Measurements from ENCODE around the gene BEST3.
"Not testable (repeated sequence)": the region's sequence is repeated elsewhere in the genome, so short reads cannot be mapped to it uniquely, and the experiment has no call there.

The BEST3 gene

DNA sequence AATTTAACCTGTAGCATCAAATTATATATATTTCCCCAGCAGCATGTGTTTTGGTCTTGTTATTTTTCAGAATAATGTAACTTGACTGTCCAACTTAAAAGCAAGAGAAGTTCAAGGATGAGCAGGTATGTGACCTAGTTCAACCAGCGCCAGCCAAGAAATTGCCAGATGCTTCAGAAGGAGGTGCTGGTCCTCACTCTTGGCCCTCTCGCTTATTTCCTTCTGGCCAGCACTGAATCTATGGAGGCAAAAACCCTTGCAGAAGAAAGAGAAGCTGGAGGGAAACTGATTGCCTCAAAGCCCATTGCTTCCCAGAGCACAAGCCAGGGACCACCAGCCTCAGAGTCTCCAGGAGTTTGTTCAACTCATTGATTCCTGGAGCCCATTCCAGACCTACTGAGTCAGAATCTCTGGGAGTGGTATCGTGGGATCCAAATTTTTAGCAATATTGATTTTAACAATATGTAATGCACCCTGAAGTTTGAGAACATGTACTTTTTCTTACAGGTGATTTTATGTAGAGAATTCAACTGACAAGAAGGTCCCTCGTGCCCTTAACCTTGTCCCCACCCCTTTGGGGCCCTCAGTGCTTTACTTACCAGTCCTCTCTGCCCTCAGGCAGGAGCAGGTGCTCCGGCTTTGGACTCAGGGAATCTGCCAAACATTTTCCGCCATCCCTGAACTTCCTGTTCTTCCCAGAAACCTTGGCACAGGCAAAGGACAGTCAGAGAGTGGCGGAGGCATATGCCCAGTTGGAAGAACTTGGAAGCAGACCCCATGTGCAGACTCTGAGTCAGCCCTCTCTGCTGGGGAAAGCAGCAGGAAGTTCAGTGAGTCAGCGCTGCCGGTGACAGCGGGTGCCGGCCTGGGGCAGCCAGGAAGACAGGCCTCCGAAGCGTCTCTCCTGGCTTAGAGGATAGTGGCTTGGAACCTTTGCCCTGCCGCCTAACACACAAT, 10.4 kb downstream of the BEST3 start:
- FAIRE-seq (no peak), DNase-seq (ENCODE audit: low spot score) (peak; percentile 74)

- peak; percentile 23 for DNase-seq (ENCODE audit: low spot score)
- no peak for FAIRE-seq
Measured at GRCh38 chr12:69688021-69688420, 11.1 kb downstream of the BEST3 start.

- DNase-seq (ENCODE audit: low spot score) (no peak), FAIRE-seq (no peak)
Measured at GRCh38 chr12:69687390-69687789, 11.7 kb downstream of the BEST3 start.

- no peak for FAIRE-seq
- DNase-seq (ENCODE audit: low spot score): no peak
Measured at GRCh38 chr12:69686731-69687130, 12.4 kb downstream of the BEST3 start.

GRCh38 chr12:69685810-69686209, 13.3 kb downstream of the BEST3 start:
- DNase-seq (ENCODE audit: low spot score): peak; percentile 4
- FAIRE-seq: no peak

DNA sequence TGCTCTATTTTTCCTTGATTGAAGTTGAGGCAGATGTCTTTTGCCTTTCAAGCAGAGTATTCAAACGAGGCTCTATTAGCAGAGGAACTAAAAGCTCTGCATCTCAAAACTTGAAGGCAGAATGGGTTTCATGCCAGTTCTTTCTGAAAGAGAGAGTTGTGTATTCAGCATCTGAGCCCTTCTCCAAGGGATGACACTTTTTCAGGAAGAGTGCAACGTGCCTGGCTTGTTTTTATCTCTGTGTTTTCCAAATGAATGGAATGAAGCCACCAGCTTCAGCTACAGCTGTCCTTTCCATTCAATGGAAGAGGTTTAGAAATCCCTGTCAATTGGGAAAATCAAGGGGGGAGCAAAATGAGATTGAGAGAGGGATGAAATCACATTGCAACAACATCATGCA, 14.6 kb downstream of the BEST3 start:
- no peak for DNase-seq (ENCODE audit: low spot score)

GRCh38 chr12:69682110-69682755, 16.9 kb downstream of the BEST3 start:
- DNase-seq (ENCODE audit: low spot score) (no peak), FAIRE-seq (no peak)

More for the DNA sequence above, 14.6 kb downstream of the BEST3 start:
- no peak for FAIRE-seq

- DNase-seq (ENCODE audit: low spot score): no peak
- no peak for FAIRE-seq
Measured at GRCh38 chr12:69679119-69679518, 20.0 kb downstream of the BEST3 start.

GRCh38 chr12:69676257-69677012, 22.7 kb downstream of the BEST3 start:
- FAIRE-seq: no peak

DNA sequence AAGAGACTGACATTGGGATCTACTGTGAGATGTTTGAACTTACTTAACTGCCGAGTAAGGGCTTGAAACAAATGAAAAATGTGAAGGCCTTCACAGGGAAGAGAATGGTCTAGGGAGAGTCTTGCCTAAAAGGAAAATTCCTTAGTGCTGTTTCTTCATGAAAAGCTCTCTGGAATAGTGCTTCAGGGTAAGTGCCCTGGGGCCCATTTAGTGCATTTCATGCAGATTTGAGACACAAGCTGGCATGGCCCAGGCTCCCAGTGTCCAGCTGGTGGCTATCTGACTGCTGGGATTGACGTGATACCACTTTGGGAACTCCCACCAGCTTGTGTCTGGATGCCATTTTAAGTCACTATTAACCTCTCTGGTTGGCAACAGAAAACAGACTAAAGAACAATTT, 26.9 kb downstream of the BEST3 start:
- FAIRE-seq (no peak), DNase-seq (ENCODE audit: low spot score) (no peak)

More at GRCh38 chr12:69676257-69677012, 22.7 kb downstream of the BEST3 start:
- no peak for DNase-seq (ENCODE audit: low spot score)

- no peak for DNase-seq (ENCODE audit: low spot score)
- FAIRE-seq: no peak
Measured at GRCh38 chr12:69671597-69671996, 27.5 kb downstream of the BEST3 start.

GRCh38 chr12:69666798-69667197, 32.3 kb downstream of the BEST3 start:
- no peak for DNase-seq (ENCODE audit: low spot score)
- no peak for FAIRE-seq

- DNase-seq (ENCODE audit: low spot score); FAIRE-seq: not testable (repeated sequence)
Measured at GRCh38 chr12:69664930-69665377, 34.1 kb downstream of the BEST3 start.

- no peak for FAIRE-seq
- DNase-seq (ENCODE audit: low spot score): no peak
Measured at GRCh38 chr12:69663726-69664125, 35.4 kb downstream of the BEST3 start.

- no peak for FAIRE-seq
- no peak for DNase-seq (ENCODE audit: low spot score)
Measured at GRCh38 chr12:69662764-69663163, 36.3 kb downstream of the BEST3 start.

GRCh38 chr12:69661386-69661785, 37.7 kb downstream of the BEST3 start:
- FAIRE-seq: no peak
- no peak for DNase-seq (ENCODE audit: low spot score)

DNA sequence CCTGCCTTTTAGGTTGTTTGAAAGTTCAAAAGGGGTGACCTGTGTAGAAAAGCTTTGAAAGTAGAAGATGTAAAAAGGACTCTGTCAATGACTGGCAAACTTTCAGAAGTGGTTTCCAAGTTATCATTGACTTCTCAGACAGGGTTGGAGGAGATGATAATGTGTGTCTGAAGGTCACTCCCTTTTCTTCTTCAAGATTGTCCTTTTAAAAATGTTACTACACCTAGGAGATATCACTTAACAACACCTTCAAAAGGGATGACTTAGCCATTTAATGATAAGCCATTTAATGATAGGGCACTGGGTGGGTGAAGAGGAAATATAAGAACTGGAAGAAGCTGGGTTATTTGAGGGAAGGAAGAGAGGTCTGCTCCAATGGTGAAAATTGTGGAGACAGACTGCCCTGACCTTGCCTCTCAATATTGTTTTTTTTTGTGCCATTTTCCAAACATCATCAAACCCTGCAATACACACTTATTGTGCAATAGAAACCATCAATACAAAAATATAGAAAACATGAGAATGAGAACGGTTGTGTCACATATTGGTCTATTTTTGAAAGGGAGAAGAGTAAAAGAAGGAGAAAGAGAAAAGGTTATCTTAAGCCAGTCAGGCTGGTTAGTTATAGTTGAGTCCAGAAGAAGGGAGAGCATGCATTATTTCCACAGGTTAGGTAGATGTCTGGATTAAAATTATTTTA, 38.8 kb downstream of the BEST3 start:
- FAIRE-seq (no peak), DNase-seq (ENCODE audit: low spot score) (no peak)

DNA sequence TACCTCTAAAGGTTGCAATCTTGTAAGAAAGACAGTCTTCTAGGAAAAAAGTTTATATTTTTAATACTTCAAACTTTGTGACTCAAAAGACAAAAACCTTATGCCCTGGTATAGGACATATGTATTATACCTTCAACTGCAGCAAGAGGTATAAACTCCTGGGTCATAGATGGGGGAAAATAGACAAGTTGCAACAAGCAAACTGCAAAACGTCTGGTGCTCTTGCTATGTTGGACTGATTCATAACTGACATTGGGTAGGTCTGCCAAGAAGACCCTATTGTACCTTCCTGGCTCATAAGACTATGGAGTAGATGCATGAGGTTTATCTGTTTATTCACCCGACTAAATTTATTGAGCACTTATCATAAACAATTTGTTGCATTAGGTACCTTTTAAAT, 40.9 kb downstream of the BEST3 start:
- no peak for DNase-seq (ENCODE audit: low spot score)
- no peak for FAIRE-seq

DNA sequence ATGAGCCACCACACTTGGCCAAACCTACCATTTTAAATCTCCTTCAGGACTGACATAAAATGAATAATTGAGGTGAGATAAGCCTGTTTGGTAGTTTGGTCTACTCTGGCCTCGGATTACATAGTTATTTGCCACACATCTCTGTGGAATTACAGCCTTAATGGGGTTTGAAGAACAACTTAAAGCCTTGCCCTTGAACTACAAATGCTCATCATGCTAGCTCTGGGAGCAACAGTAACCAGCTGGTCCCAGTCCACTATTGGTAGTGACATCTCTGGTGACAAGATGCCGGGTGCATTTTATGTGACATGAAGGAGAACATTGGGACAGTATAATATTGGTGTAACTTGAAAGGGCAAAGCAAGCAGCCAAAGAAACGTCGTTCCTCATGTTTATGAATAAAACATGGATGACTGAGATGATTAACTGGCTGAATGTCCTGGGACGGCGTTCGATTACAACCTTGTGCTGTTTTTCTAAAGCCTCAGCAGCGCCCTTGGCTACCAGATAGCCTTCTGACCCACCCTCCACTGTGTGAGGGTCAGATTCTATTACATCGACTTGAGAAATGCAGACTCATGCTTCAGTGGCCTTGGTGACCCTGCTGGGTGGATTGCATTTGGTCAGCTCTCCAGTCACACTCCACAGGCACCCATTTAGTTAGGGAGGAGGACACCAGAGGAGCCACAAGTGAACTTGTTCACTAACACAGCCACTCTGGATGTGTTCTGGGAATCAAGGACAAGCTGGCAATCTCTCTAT, 41.5 kb downstream of the BEST3 start:
- FAIRE-seq: no peak

DNA sequence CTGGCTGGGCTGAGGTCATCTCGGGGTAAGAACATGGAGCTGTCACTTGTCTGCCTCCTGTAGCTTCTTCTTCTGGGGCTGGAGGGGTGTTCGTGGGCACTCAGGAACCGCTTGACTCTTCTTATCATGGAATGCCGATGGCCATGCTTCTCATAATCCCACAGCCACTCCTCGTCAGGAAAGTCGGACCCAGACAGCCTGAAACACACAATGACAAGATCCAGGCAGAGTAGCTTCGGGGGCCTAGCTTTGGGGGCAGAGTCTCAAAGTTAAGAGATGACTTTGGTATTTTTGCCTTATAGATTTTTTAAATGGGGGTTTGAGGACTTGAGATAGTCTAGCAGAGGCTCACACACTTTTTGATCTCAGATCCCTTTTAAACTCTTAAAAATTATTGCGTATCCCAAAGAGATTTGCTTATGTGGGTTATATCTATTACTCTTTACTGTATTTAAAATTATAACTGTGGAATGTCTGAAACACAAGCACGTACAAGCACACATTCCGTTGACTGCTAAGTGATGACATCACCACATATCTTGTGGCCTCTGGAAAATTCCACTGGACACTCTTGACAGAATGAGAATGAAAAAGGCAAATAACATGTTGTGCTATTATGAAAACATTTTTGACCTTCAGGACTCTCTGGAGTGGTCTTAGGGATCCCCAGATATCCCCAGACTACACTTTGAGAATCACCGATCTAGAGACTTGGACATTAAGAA, 43.3 kb downstream of the BEST3 start:
- no peak for FAIRE-seq
- DNase-seq (ENCODE audit: low spot score): peak; percentile 41

More for the DNA sequence above, 41.5 kb downstream of the BEST3 start:
- DNase-seq (ENCODE audit: low spot score): no peak

Measured in urothelium cell line (cell line).